Cardiac fibroblast (primary cell): ENCODE measurements around the gene SLC15A5.
A peak's percentile ranks its signal among the peaks of the same experiment; 100 is the strongest.

ENCODE experiments used
- DNase-seq, 2 donors: peaks; one replicate each; pipeline versions ENCODE4 v3.0.0 to v3.0.0-alpha.2; 2010; ENCODE audit warnings: low read depth in 2 of 2
- H3K4me3 ChIP-seq, 2 donors: replicated peaks in 1 of 2; 1 replicate in 1 of 2; 2 replicates in 1 of 2; pipeline ENCODE4 v1.5.1; 2011; ENCODE audit warnings: low read depth in 2 of 2, low read length in 2 of 2, mild to moderate bottlenecking in 2 of 2, moderate library complexity in 1 of 2
- TF ChIP-seq, protein P1 (sequence below): IDR thresholded peaks from one replicate; pipeline ENCODE4 v1.5.1; 2011; ENCODE audit warnings: low read depth, mild to moderate bottlenecking, low read length, inconsistent platforms

Gene SLC15A5

DNA sequence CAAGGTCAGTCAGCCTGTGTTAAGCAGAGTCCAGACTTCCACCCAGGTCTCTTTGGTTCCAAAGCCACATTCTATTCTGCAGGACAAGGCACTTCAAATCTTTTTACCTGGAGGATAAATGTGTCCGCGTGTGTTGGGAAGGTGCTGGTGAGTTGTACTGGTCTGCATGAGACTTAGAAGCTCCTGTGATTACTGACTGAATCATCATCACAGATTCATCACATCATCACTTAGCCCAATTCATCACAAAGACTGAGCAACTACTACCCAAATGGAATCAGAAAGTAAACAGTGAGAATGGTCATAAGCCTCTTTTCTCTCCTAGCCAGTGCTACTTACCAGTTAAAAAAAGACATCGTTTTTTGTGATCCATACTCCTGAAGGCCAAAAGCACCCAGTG, 5.3 kb downstream of the SLC15A5 start:
- DNase-seq: peak in 1 of 2 donors; percentile 20
- TF ChIP-seq, protein P1, sequence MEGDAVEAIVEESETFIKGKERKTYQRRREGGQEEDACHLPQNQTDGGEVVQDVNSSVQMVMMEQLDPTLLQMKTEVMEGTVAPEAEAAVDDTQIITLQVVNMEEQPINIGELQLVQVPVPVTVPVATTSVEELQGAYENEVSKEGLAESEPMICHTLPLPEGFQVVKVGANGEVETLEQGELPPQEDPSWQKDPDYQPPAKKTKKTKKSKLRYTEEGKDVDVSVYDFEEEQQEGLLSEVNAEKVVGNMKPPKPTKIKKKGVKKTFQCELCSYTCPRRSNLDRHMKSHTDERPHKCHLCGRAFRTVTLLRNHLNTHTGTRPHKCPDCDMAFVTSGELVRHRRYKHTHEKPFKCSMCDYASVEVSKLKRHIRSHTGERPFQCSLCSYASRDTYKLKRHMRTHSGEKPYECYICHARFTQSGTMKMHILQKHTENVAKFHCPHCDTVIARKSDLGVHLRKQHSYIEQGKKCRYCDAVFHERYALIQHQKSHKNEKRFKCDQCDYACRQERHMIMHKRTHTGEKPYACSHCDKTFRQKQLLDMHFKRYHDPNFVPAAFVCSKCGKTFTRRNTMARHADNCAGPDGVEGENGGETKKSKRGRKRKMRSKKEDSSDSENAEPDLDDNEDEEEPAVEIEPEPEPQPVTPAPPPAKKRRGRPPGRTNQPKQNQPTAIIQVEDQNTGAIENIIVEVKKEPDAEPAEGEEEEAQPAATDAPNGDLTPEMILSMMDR: no peak
- H3K4me3 ChIP-seq: no peak overlapping the region

- DNase-seq: no peak
- TF ChIP-seq, protein P1: no peak
- H3K4me3 ChIP-seq: no peak overlapping the region
Observed at GRCh38 chr12:16271062-16271461, 6.4 kb downstream of the SLC15A5 start.

DNA sequence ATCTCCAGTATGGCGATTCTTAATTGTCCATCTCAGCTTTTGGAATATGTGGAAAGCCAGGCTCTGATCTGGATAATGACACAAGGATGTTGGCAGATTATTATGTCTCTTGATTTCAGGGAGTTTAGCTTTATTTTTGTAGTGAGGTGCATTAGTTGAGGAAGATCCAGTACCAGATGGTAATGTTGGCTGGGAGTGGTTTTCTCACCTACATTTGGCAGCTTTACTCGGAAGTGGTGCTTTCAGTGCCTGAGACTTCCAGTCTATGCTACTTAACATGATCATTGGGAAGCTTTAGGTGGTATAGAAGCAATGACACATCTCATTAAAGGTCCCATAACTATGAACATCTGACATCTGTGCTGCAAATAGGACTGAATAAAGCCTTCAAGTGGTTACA, 7.5 kb downstream of the SLC15A5 start:
- no peak for DNase-seq
- TF ChIP-seq, protein P1: no peak
- no peak overlapping the region for H3K4me3 ChIP-seq

GRCh38 chr12:16266085-16266484, 11.4 kb downstream of the SLC15A5 start:
- H3K4me3 ChIP-seq: no peak overlapping the region
- no peak for DNase-seq
- TF ChIP-seq, protein P1: no peak

DNA sequence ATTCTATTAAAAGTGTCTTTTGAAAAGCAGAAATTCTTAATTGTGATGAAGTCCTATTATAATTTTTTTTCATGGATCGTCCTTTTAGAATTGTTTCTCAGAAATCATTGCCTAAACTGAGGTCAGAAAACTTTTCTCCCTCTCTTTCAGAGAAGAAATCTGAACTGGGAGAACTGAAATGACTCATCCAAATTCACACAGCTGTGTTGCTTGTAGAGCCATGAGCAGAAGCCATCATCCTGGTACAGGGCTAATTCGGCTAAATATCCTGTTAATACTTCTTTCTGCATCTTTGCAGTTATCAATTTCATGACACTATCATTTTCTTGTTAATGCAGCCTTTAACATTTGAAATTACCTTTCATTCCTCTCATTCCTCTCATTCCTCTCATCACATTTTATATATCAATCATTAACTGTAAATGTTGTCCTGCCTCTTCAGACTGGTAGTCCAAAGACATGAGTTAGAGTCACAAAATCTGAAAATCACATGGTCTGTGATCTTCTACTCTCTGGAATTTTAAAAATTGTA, 15.5 kb downstream of the SLC15A5 start:
- TF ChIP-seq, protein P1: no peak
- peak in 1 of 2 donors; percentile 18 for DNase-seq
- no peak overlapping the region for H3K4me3 ChIP-seq

GRCh38 chr12:16260206-16260605, 17.3 kb downstream of the SLC15A5 start:
- TF ChIP-seq, protein P1: no peak
- DNase-seq: no peak
- no peak overlapping the region for H3K4me3 ChIP-seq

GRCh38 chr12:16258963-16259362, 18.5 kb downstream of the SLC15A5 start:
- peak in 1 of 2 donors; percentile 5 for DNase-seq
- TF ChIP-seq, protein P1: no peak
- H3K4me3 ChIP-seq: no peak overlapping the region
